Measurements from ENCODE around the gene NAALADL2. TPM values are rescaled to one million over a fixed set of nuclear protein-coding genes. Genes with fewer than 3 reads are reported as not detected.

Gene NAALADL2
- total RNA-seq, 1 experiment from 2014 or later, result 1.6 TPM

DNA sequence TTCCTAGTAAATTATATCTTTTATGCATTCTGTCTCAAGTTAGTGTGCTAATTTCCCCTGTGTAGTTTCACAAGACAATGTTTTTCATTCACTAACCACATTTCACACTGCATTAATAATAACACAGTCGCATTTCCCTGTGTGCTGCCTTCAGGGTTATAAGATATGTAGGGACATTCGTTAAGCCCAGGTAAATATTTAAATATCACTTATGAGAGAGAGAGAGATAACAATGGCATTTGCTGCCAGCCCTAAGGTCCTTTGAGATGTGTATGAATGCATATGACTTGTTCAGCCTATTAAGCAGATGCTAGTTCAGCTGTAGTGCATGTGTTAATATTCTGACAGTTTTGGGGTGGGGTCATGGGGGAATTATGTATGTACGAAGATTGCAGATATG lies 876.7 kb downstream of the NAALADL2 start:
- no peaks in the 10 kb centered on the region for H3K27me3 ChIP-seq (ENCODE audit: insufficient read depth, low read length)
- Mint-ChIP-seq H3K27ac (no peak overlapping the region), H3K4me1 (peaks cover 4% of the 10 kb centered on the region in 2 experiments; a peak in 2 of 4 replicates), H3K9me3 (peaks cover 15 to 25% of the 10 kb centered on the region in 2 experiments; a peak in 4 of 5 replicates), H3K27me3 (ENCODE audit: low read depth) (no peaks in the 10 kb centered on the region), H3K36me3 (ENCODE audit: insufficient read depth in 1 of 3, low read depth in 3 of 3) (peaks cover 9 to 24% (median 16%) of the 10 kb centered on the region in 3 experiments), H3K4me3 (no peak overlapping the region)
- H2AFZ ChIP-seq (ENCODE audit: low read length), result no peak overlapping the region
- no peak overlapping the region for H2BK120ac ChIP-seq (ENCODE audit: low read depth, low read length, poor library complexity, severe bottlenecking)
- no peaks in the 10 kb centered on the region for H4K20me1 ChIP-seq (ENCODE audit: control insufficient read depth, insufficient read depth, insufficient read length)
- no peak overlapping the region for H3K56ac ChIP-seq (ENCODE audit: insufficient read length, low read depth, low read length)
- no peak overlapping the region for H3K4me2 ChIP-seq (ENCODE audit: insufficient read depth, insufficient read length, low read length)
- DNase-seq, result no peak
- no CpG with 5 or more reads among the region's 3 CpGs for WGBS (ENCODE audit: extremely low coverage, insufficient read length, low lambda C conversion rate)
- H3K18ac ChIP-seq (ENCODE audit: insufficient read length, low read depth, low read length), result no peak overlapping the region
- H3K23ac ChIP-seq (ENCODE audit: insufficient read length, low read depth, low read length), result no peak overlapping the region
- no peak overlapping the region for H4K91ac ChIP-seq (ENCODE audit: insufficient read length, low read depth, low read length)
- H3K79me2 ChIP-seq (ENCODE audit: insufficient read depth, low read length), result no peaks in the 10 kb centered on the region
- no peak overlapping the region for H2BK15ac ChIP-seq (ENCODE audit: low read depth, low read length)
- no peaks in the 10 kb centered on the region for H3K4me1 ChIP-seq (ENCODE audit: insufficient read depth, low read length)
- no peak overlapping the region for H2BK5ac ChIP-seq (ENCODE audit: insufficient read length, low read length)
- H3K27ac ChIP-seq (ENCODE audit: insufficient read length, low read depth, low read length), result no peak overlapping the region
- no peak overlapping the region for H3K14ac ChIP-seq (ENCODE audit: insufficient read depth, low read length)
- no peaks in the 10 kb centered on the region for H3K9me3 ChIP-seq (ENCODE audit: control insufficient read depth, low read depth, low read length)
- no peak overlapping the region for H4K5ac ChIP-seq (ENCODE audit: insufficient read length, low read depth, low read length)
- H3K9ac ChIP-seq (ENCODE audit: extremely low read depth, insufficient read length, low read length), result no peak overlapping the region
- no peak overlapping the region for H4K8ac ChIP-seq (replicated peaks; ENCODE audit: insufficient read length, low read depth, low read length)
- TF ChIP-seq, protein P1, sequence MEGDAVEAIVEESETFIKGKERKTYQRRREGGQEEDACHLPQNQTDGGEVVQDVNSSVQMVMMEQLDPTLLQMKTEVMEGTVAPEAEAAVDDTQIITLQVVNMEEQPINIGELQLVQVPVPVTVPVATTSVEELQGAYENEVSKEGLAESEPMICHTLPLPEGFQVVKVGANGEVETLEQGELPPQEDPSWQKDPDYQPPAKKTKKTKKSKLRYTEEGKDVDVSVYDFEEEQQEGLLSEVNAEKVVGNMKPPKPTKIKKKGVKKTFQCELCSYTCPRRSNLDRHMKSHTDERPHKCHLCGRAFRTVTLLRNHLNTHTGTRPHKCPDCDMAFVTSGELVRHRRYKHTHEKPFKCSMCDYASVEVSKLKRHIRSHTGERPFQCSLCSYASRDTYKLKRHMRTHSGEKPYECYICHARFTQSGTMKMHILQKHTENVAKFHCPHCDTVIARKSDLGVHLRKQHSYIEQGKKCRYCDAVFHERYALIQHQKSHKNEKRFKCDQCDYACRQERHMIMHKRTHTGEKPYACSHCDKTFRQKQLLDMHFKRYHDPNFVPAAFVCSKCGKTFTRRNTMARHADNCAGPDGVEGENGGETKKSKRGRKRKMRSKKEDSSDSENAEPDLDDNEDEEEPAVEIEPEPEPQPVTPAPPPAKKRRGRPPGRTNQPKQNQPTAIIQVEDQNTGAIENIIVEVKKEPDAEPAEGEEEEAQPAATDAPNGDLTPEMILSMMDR (conservative IDR thresholded peaks at IDR 0.05), result no peak
- H3K23me2 ChIP-seq (ENCODE audit: insufficient read length, low read depth, low read length, poor library complexity, severe bottlenecking), result no peaks in the 10 kb centered on the region
- no peak overlapping the region for H2BK20ac ChIP-seq (ENCODE audit: low read depth, low read length, poor library complexity, severe bottlenecking)
- H3K79me1 ChIP-seq (ENCODE audit: insufficient read depth, low read depth, low read length, poor library complexity, severe bottlenecking), result no peaks in the 10 kb centered on the region
- no peak overlapping the region for H2AK5ac ChIP-seq (ENCODE audit: insufficient read length, low read length)
- no peak overlapping the region for H2BK12ac ChIP-seq (ENCODE audit: insufficient read length, low read depth, low read length)
- H3T11ph ChIP-seq (ENCODE audit: low read length), result no peak overlapping the region
- H3K4ac ChIP-seq (ENCODE audit: low read depth, low read length), result no peak overlapping the region

Measured in H9 (cell line).